ENCODE measurements around the gene CLCN7. TPM values are rescaled to one million over a fixed set of nuclear protein-coding genes. Genes with fewer than 3 reads are reported as not detected.

The CLCN7 gene
- total RNA-seq, 4 donors from 2014 or later: 21.5 to 145 (median 57.2) TPM

- TF ChIP-seq POLR2A (IDR thresholded peaks at IDR 0.05): no peak
- TF ChIP-seq, protein P1, sequence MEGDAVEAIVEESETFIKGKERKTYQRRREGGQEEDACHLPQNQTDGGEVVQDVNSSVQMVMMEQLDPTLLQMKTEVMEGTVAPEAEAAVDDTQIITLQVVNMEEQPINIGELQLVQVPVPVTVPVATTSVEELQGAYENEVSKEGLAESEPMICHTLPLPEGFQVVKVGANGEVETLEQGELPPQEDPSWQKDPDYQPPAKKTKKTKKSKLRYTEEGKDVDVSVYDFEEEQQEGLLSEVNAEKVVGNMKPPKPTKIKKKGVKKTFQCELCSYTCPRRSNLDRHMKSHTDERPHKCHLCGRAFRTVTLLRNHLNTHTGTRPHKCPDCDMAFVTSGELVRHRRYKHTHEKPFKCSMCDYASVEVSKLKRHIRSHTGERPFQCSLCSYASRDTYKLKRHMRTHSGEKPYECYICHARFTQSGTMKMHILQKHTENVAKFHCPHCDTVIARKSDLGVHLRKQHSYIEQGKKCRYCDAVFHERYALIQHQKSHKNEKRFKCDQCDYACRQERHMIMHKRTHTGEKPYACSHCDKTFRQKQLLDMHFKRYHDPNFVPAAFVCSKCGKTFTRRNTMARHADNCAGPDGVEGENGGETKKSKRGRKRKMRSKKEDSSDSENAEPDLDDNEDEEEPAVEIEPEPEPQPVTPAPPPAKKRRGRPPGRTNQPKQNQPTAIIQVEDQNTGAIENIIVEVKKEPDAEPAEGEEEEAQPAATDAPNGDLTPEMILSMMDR (IDR thresholded peaks at IDR 0.05): no peak
- Histone ChIP-seq H3K36me3 (no peaks in the 10 kb centered on the region), H3K9me3 (no peaks in the 10 kb centered on the region), H3K27me3 (no peaks in the 10 kb centered on the region), H3K4me3 (no peak overlapping the region), H3K27ac (no peak overlapping the region), H3K4me1 (no peaks in the 10 kb centered on the region)
- DNase-seq: no peak
- intact Hi-C loops (cut with DNase I; ENCODE audit: low total_unique reads): no loop called here
Observed at GRCh38 chr16:1433263-1433560, 41.6 kb downstream of the CLCN7 start.

DNA sequence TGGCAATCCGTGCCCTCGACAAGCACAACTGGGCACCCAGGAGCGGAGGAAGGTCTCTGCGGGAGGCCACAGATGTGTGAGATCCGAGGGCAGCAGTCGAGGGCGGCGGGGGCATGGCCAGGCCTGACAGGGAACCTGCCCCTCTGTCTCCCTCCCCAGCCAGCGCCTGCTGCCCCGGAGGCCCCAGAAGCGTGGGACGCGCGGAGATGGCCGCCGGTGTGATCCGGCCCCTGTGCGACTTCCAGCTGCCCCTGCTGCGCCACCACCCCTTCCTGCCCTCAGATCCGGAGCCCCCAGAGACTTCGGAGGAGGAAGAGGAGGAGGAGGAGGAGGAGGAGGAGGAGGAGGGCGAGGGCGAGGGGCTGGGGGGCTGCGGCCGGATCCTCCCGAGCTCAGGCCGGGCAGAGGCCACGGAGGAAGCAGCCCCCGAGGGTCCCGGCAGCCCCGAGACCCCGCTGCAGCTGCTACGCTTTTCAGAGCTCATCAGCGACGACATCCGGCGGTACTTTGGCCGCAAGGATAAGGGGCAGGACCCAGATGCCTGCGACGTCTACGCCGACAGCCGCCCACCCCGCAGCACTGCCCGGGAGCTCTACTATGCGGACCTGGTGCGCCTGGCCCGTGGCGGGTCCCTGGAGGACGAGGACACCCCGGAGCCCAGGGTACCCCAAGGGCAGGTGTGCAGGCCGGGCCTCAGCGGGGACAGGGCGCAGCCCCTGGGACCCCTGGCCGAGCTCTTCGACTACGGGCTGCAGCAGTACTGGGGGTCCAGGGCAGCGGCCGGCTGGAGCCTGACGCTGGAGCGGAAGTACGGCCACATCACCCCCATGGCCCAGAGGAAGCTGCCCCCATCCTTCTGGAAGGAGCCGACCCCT is 42.2 kb downstream of the CLCN7 start:
- H3K27me3 ChIP-seq: no peaks in the 10 kb centered on the region
- no peaks in the 10 kb centered on the region for H3K9me3 ChIP-seq
- no peak for DNase-seq
- no peak overlapping the region for H3K4me3 ChIP-seq
- no peaks in the 10 kb centered on the region for H3K36me3 ChIP-seq
- intact Hi-C loops (cut with DNase I; ENCODE audit: low total_unique reads): no loop called here
- TF ChIP-seq POLR2A (IDR thresholded peaks at IDR 0.05): no peak
- TF ChIP-seq, protein P1 (IDR thresholded peaks at IDR 0.05): no peak
- no peak overlapping the region for H3K27ac ChIP-seq
- no peaks in the 10 kb centered on the region for H3K4me1 ChIP-seq

- TF ChIP-seq POLR2A (IDR thresholded peaks at IDR 0.05): no peak
- TF ChIP-seq, protein P1 (IDR thresholded peaks at IDR 0.05): no peak
- DNase-seq: no peak
- Histone ChIP-seq H3K9me3 (no peaks in the 10 kb centered on the region), H3K27ac (no peak overlapping the region), H3K36me3 (no peaks in the 10 kb centered on the region), H3K4me3 (no peak overlapping the region), H3K4me1 (no peaks in the 10 kb centered on the region), H3K27me3 (no peaks in the 10 kb centered on the region)
- intact Hi-C loops (cut with DNase I; ENCODE audit: low total_unique reads): no loop called here
Observed at GRCh38 chr16:1431497-1432270, 43.1 kb downstream of the CLCN7 start.

GRCh38 chr16:1430759-1431496 is 43.9 kb downstream of the CLCN7 start, which contains the start of gene PERCC1:
Gene PERCC1 (plus strand): TSS chr16:1431078. CDS start chr16:1432594, 1,516 bp downstream.
- DNase-seq: no peak
- no peak within 1 kb of the TSS for H3K4me3 ChIP-seq
- intact Hi-C loops (cut with DNase I; ENCODE audit: low total_unique reads): no loop called here
- no peak within 1 kb of the TSS for H3K27ac ChIP-seq
- H3K9me3 ChIP-seq: no peaks in the 10 kb centered on the region
- no peaks in the 10 kb centered on the region for H3K36me3 ChIP-seq
- no peaks in the 10 kb centered on the region for H3K27me3 ChIP-seq
- no peak for TF ChIP-seq POLR2A (IDR thresholded peaks at IDR 0.05)
- TF ChIP-seq, protein P1 (IDR thresholded peaks at IDR 0.05): no peak
- no peaks in the 10 kb centered on the region for H3K4me1 ChIP-seq

Measured in uterus (tissue), 4 donors.